CD8-positive, alpha-beta memory T cell (primary cell): Measurements from ENCODE around the gene GALNT11. TPM values are rescaled to one million over a fixed set of nuclear protein-coding genes. Genes with fewer than 3 reads are reported as not detected.
A peak's percentile ranks its signal among the peaks of the same experiment; 100 is the strongest.

Source experiments
- CTCF ChIA-PET: fragments of 350-600 bp; sonication (Branson Sonifier 250); formaldehyde crosslinking; loops from one replicate; lab custom pipeline; 2021; ENCODE audit warnings: antibody characterized with exemption; lab: Charles Lee
- POLR2A ChIA-PET: fragments of 350-600 bp; sonication (Branson Sonifier 250); formaldehyde crosslinking; loops from one replicate; lab custom pipeline; 2021; ENCODE audit warnings: antibody characterized with exemption; lab: Charles Lee
- DNase-seq, 5 donors: peaks; one replicate each; pipeline versions ENCODE4 v3.0.0 to v3.0.0-alpha.2; 2020 to 2022; ENCODE audit warnings: mixed read lengths in 1 of 5
- H3K27ac ChIP-seq: one replicate; pipeline ENCODE4 v1.7.0; 2013; ENCODE audit warnings: low read depth, mild to moderate bottlenecking, low read length, moderate library complexity
- H3K27me3 ChIP-seq: 2 replicates; pipeline ENCODE4 v1.7.0; 2013; ENCODE audit warnings: low read length, mild to moderate bottlenecking; ENCODE audit not compliant: insufficient read depth, poor library complexity, severe bottlenecking
- H3K36me3 ChIP-seq: 2 replicates; pipeline ENCODE4 v1.7.0; 2013; ENCODE audit warnings: mild to moderate bottlenecking, low read length, moderate library complexity; ENCODE audit not compliant: insufficient read depth
- H3K4me1 ChIP-seq: 2 replicates; pipeline ENCODE4 v1.7.0; 2013; ENCODE audit warnings: mild to moderate bottlenecking, low read length, moderate library complexity; ENCODE audit not compliant: insufficient read depth
- H3K4me3 ChIP-seq: 2 replicates; pipeline ENCODE4 v1.7.0; 2013; ENCODE audit warnings: mild to moderate bottlenecking, low read length
- H3K9me3 ChIP-seq: 2 replicates; pipeline ENCODE4 v1.7.0; 2013; ENCODE audit warnings: mild to moderate bottlenecking, low read length
- H3K27ac Mint-ChIP-seq, 8 donors: one replicate each; pipeline ENCODE4 v1.8.0; 2020 to 2021; ENCODE audit warnings: mixed read lengths in 8 of 8, mild to moderate bottlenecking in 6 of 8, inconsistent platforms in 3 of 8, moderate library complexity in 3 of 8
- H3K27me3 Mint-ChIP-seq, 2 donors: one replicate each; pipeline ENCODE4 v1.8.0; 2020 to 2021; ENCODE audit warnings: mixed read lengths in 2 of 2, mild to moderate bottlenecking in 1 of 2, moderate library complexity in 1 of 2
- H3K36me3 Mint-ChIP-seq, 3 donors: one replicate each; pipeline ENCODE4 v1.8.0; 2020 to 2021; ENCODE audit warnings: mixed read lengths in 3 of 3, inconsistent platforms in 1 of 3, mild to moderate bottlenecking in 1 of 3
- H3K4me1 Mint-ChIP-seq, 3 donors: one replicate each; pipeline ENCODE4 v1.8.0; 2020 to 2021; ENCODE audit warnings: mixed read lengths in 3 of 3, inconsistent platforms in 1 of 3, mild to moderate bottlenecking in 1 of 3
- H3K4me3 Mint-ChIP-seq, 7 donors: one replicate each; pipeline ENCODE4 v1.8.0; 2020 to 2021; ENCODE audit warnings: mixed read lengths in 7 of 7, mild to moderate bottlenecking in 6 of 7, moderate library complexity in 4 of 7, inconsistent platforms in 2 of 7
- H3K9me3 Mint-ChIP-seq, 5 donors: one replicate each; pipeline ENCODE4 v1.8.0; 2020 to 2022; ENCODE audit warnings: mixed read lengths in 5 of 5, mild to moderate bottlenecking in 3 of 5, moderate library complexity in 2 of 5, inconsistent platforms in 1 of 5
- polyA plus RNA-seq: library from polyadenylated mRNA; unstranded; fragments of 300-500 nt; fragmentation: Illumina TruSeq; gene quantifications from one replicate; pipeline ENCODE4 v1.2.3, GENCODE V29; 2021
- total RNA-seq, 2 experiments: library from RNA; stranded (reverse); gene quantifications; one replicate each; pipeline ENCODE4 v1.2.3, GENCODE V29; 2021

GALNT11 gene
- total and polyA plus RNA-seq, 3 experiments from 2014 or later = 20.3 to 65.3 (median 21.5) TPM

GRCh38 chr7:152162287-152162686 lies 136.8 kb downstream of the GALNT11 start:
- H3K27me3 Mint-ChIP-seq = no peaks in the 10 kb centered on the region
- Histone ChIP-seq H3K4me3 (no peak overlapping the region), H3K27me3 (no peaks in the 10 kb centered on the region), H3K27ac (no peak overlapping the region), H3K9me3 (no peaks in the 10 kb centered on the region), H3K36me3 (peaks cover 22% of the 10 kb centered on the region), H3K4me1 (no peaks in the 10 kb centered on the region)
- POLR2A ChIA-PET = no interaction called here
- CTCF ChIA-PET = interaction anchor here (1.2 kb wide), 1 partner anchor 17 kb away, joined by 4 read pairs; no protein-coding TSS in a partner anchor
- H3K4me3 Mint-ChIP-seq = no peak overlapping the region
- peak overlapping the region in 6 of 8 donors; percentile 11 to 80 (median 46) for H3K27ac Mint-ChIP-seq
- no peaks in the 10 kb centered on the region for H3K9me3 Mint-ChIP-seq
- DNase-seq = no peak
- H3K4me1 Mint-ChIP-seq = peaks cover 8 to 18% (median 14%) of the 10 kb centered on the region in 3 donors
- peaks cover 21 to 76% (median 42%) of the 10 kb centered on the region in 3 donors for H3K36me3 Mint-ChIP-seq

Other genes with a start within 250 kb of the GALNT11 start
- 10 to 100 TPM; 23.1 to 27.2 TPM for gene PRKAG2, start 148.6 kb upstream of the GALNT11 start, total RNA-seq
- gene PRKAG2, start 148.6 kb upstream of the GALNT11 start, polyA plus RNA-seq = 31.4 TPM
- not detected for gene GALNTL5, start 69.2 kb upstream of the GALNT11 start, total RNA-seq
- not detected for gene GALNTL5, start 69.2 kb upstream of the GALNT11 start, polyA plus RNA-seq